Limb (tissue), 2 donors: ENCODE measurements around the gene SEC61A1.

ENCODE experiments used
- DNase-seq, 2 donors: peaks; one replicate each; pipeline ENCODE4 v3.0.0-alpha.2; 2016; ENCODE audit errors: extremely low spot score in 2 of 2

The SEC61A1 gene

GRCh38 chr3:128077202-128077624 lies 25.0 kb downstream of the SEC61A1 start:
- peak in 1 of 2 donors; percentile 49 for DNase-seq

GRCh38 chr3:128077665-128078064 lies 25.4 kb downstream of the SEC61A1 start:
- DNase-seq = no peak

GRCh38 chr3:128078322-128078721 lies 26.1 kb downstream of the SEC61A1 start:
- DNase-seq = no peak

- DNase-seq = no peak
Measured at GRCh38 chr3:128078875-128079274, 26.6 kb downstream of the SEC61A1 start.

- DNase-seq = no peak
Measured at GRCh38 chr3:128079823-128080222, 27.6 kb downstream of the SEC61A1 start.

GRCh38 chr3:128080323-128081080 lies 28.3 kb downstream of the SEC61A1 start:
- DNase-seq = no peak

- no peak for DNase-seq
Measured at GRCh38 chr3:128081226-128081625, 29.0 kb downstream of the SEC61A1 start.

GRCh38 chr3:128081846-128082245 lies 29.6 kb downstream of the SEC61A1 start:
- no peak for DNase-seq

- no peak for DNase-seq
Measured at GRCh38 chr3:128082546-128082945, 30.3 kb downstream of the SEC61A1 start.

GRCh38 chr3:128083396-128083795 lies 31.2 kb downstream of the SEC61A1 start:
- no peak for DNase-seq

GRCh38 chr3:128083980-128084674 lies 31.9 kb downstream of the SEC61A1 start:
- DNase-seq = no peak

GRCh38 chr3:128084675-128085021 lies 32.4 kb downstream of the SEC61A1 start:
- no peak for DNase-seq

GRCh38 chr3:128089135-128089534 lies 36.9 kb downstream of the SEC61A1 start:
- DNase-seq = no peak

- no peak for DNase-seq
Measured at GRCh38 chr3:128091586-128091985, 39.3 kb downstream of the SEC61A1 start.

GRCh38 chr3:128094295-128095151 lies 42.3 kb downstream of the SEC61A1 start:
- DNase-seq = no peak

GRCh38 chr3:128095222-128095703 lies 43.0 kb downstream of the SEC61A1 start:
- DNase-seq = peak; percentile 38 to 85

GRCh38 chr3:128098234-128098633 lies 46.0 kb downstream of the SEC61A1 start:
- DNase-seq = no peak

- no peak for DNase-seq
Measured at GRCh38 chr3:128100161-128100560, 47.9 kb downstream of the SEC61A1 start.

GRCh38 chr3:128100638-128101037 lies 48.4 kb downstream of the SEC61A1 start:
- DNase-seq = no peak

GRCh38 chr3:128103136-128103676 lies 51.0 kb downstream of the SEC61A1 start:
- no peak for DNase-seq

- DNase-seq = no peak
Measured at GRCh38 chr3:128107834-128108233, 55.6 kb downstream of the SEC61A1 start.

GRCh38 chr3:128111147-128111546 lies 58.9 kb downstream of the SEC61A1 start:
- no peak for DNase-seq
